ENCODE measurements around the gene METTL25B.

DNA sequence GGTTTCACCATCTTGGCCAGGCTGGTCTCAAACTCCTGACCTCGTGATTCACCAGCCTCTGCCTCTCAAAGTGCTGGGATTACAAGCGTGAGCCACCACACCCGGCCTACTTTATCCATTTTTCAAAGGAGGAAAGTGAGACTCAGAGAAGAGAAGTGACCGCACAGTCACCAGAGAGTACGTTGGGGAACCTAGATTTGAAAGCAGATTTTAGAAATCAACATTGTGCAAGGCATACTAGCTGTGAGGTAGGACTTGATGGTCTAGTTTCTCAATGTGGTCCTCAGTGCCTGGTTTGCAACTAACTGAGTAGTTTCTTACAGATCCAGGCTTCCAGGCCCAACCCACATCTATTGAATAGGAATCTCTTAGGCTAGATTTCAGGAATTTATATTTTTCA, 37.4 kb downstream of the METTL25B start:
- TF ChIP-seq, protein P1, sequence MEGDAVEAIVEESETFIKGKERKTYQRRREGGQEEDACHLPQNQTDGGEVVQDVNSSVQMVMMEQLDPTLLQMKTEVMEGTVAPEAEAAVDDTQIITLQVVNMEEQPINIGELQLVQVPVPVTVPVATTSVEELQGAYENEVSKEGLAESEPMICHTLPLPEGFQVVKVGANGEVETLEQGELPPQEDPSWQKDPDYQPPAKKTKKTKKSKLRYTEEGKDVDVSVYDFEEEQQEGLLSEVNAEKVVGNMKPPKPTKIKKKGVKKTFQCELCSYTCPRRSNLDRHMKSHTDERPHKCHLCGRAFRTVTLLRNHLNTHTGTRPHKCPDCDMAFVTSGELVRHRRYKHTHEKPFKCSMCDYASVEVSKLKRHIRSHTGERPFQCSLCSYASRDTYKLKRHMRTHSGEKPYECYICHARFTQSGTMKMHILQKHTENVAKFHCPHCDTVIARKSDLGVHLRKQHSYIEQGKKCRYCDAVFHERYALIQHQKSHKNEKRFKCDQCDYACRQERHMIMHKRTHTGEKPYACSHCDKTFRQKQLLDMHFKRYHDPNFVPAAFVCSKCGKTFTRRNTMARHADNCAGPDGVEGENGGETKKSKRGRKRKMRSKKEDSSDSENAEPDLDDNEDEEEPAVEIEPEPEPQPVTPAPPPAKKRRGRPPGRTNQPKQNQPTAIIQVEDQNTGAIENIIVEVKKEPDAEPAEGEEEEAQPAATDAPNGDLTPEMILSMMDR (IDR thresholded peaks at IDR 0.05) = no peak
- no peak for TF ChIP-seq POLR2A (IDR thresholded peaks at IDR 0.05)
